Stomach (tissue), 4 donors: Measurements from ENCODE around the gene CDH18.

Experiments used
- POLR2A ChIP-seq, 4 donors: fragments of 450-650 bp; IDR thresholded peaks; one replicate each; pipeline ENCODE4 v1.6.1; 2016; ENCODE audit warnings: antibody characterized with exemption in 4 of 4, control low read depth in 2 of 4, mild to moderate bottlenecking in 1 of 4, moderate library complexity in 1 of 4
- POLR2AphosphoS5 ChIP-seq, 3 donors: sonication (generic); formaldehyde crosslinking; IDR thresholded peaks; one replicate each; pipeline ENCODE4 v1.6.1; 2016; ENCODE audit warnings: antibody characterized with exemption in 3 of 3
- TF ChIP-seq, protein P1 (sequence below), 7 experiments: fragments of 450-650 bp in 4 of 7; fragments of 200-600 bp in 3 of 7; sonication (generic) in 3 of 7; IDR thresholded peaks; one replicate each; pipeline ENCODE4 v1.5.1; 2016 to 2019; ENCODE audit warnings: antibody characterized with exemption in 7 of 7, control low read depth in 2 of 7, mild to moderate bottlenecking in 1 of 7

DNA sequence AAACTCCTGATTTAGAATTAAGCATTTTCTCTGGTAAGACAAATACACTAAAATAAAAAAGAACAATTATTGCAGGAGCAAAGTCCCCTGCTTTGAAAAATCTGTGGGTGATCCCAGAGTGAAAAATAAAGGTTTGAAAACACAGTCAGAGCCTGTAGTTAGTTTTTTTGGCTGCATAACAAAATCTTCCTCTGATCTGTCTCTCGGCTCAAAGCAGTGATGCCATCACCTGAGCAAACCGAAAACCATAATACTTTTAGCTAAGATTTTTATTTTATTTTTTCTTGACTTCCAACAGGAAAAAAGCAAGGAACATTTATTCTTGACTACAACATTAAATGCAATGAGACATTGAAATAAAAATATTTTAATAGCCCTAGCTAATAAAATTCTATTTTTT, 1.2 kb downstream of the CDH18 start:
- no peak for TF ChIP-seq POLR2AphosphoS5 (IDR thresholded peaks at IDR 0.05)
- TF ChIP-seq, protein P1, sequence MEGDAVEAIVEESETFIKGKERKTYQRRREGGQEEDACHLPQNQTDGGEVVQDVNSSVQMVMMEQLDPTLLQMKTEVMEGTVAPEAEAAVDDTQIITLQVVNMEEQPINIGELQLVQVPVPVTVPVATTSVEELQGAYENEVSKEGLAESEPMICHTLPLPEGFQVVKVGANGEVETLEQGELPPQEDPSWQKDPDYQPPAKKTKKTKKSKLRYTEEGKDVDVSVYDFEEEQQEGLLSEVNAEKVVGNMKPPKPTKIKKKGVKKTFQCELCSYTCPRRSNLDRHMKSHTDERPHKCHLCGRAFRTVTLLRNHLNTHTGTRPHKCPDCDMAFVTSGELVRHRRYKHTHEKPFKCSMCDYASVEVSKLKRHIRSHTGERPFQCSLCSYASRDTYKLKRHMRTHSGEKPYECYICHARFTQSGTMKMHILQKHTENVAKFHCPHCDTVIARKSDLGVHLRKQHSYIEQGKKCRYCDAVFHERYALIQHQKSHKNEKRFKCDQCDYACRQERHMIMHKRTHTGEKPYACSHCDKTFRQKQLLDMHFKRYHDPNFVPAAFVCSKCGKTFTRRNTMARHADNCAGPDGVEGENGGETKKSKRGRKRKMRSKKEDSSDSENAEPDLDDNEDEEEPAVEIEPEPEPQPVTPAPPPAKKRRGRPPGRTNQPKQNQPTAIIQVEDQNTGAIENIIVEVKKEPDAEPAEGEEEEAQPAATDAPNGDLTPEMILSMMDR (IDR thresholded peaks at IDR 0.05), result no peak
- no peak for TF ChIP-seq POLR2A (IDR thresholded peaks at IDR 0.05)
